Stimulated activated CD4-positive, alpha-beta T cell treated with anti-CD3 and anti-CD28 coated beads, Interleukin-1b, Interleukin-23, amount 100 ng/mL, for 4 hours (primary cell): ENCODE measurements around the gene RPRD1B.

Experiments
- DNase-seq, 2 donors: peaks; one replicate each; pipeline ENCODE4 v3.0.0-alpha.2; 2020; ENCODE audit warnings: low read depth in 2 of 2

The RPRD1B gene

GRCh38 chr20:38135271-38135650, 101.7 kb downstream of the RPRD1B start:
- no peak for DNase-seq

DNA sequence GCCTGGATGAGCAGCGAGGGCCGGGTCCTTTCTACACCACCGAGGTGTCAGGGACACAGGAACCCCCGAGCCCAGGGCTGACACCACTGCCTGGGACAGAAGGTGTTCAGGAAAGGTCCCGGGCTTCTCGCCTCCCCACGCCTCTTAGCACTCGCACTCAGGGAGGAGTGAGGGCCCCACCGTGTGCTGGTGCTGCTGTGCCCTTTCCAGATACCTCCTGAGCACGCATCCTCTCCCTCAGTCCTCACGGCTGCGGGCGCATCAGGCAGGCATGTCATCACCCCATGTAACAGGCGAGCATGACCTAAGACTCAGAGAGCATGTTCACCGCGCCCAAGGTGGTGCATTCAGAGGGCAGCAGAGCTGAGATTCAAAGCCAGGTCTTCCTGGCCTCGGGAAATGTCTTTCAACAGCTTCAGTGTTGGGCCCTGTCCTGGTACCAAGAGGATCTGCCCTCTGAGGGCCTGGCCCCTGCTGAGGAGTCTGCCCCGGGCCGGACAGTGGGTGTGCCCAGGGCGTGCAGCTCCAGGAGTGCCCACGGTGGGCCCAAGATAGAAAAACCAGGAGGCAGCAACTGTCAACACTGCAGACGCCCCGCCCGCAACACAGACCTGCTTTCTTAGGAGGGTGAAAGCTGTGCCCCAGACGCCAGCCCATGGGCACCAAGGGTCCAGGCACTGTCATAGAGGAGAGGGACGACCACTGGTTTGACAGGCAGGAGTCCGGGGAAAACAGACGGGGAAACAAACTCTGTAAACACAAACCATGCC, 102.3 kb downstream of the RPRD1B start:
- no peak for DNase-seq

GRCh38 chr20:38136421-38137245, 103.1 kb downstream of the RPRD1B start:
- no peak for DNase-seq

- DNase-seq: no peak
Measured at GRCh38 chr20:38137441-38138037, 104.0 kb downstream of the RPRD1B start.

DNA sequence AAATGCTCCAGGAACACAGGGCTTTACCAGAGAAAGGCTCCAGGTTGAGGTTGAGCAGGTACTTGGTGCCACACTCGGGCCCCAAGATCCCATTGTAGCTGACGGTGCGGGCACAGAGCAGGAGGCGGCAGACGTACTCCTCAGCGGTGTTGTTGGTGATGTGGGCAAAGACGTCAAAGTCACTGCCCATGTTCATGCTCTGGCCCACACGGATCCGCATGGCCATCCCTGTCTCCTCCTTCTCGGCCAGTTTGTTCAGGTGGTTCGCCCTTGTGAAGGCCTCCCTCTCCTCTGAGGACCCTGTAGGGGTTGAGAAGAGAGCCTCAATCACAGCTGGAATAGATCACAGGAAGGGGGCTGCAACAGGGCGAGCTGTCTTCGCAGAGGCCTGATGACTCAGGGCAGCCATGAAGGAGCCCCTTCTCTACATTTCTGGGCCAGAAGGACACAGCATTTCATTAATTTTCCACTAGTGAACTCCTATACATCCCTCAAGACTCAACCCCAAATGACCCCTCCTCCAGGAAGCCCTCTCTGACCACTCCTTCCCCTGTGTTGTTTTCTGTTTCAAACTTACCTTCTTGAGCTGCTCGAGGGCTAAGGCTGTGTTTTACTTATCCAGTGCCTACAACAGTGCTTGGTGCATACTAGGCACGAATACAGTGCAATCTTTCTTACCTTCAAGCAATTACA, 104.7 kb downstream of the RPRD1B start:
- no peak for DNase-seq

DNA sequence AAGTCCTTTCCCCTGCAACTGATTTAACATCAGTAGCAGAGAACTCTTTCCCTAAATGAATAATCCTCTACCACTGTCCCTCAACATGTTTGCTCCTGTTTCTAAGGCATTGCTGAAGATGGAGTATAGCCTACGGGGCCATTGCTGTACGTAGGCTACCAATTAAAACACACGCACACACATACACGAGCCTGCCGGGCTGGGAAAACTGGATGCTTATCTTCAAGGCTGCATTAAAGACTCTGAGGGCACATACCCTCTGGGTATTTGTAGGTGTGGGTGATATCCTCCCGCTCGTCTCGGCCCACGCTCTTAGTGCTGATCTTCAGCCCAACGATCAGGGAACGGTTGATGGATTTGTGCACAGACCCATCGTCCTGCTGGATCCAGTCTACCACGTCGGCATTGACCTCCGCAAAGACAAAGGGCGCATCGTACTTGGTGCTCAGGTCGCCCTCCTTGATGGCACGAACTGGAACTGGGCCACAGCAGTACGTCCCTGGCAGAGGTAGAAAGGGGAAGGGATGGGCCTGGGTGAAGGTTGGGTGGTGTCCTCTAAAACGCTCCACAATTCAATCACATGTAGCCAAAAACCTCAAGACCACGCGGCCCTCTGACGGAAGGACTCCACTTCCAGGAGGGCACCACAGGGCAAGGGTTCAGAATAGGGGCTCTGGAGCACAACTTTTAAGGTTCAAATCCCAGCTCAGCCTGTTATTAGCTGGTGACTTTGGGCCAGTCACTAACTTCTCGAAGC, 105.8 kb downstream of the RPRD1B start:
- DNase-seq: no peak

- DNase-seq: no peak
Measured at GRCh38 chr20:38139977-38140753, 106.6 kb downstream of the RPRD1B start.

GRCh38 chr20:38141204-38141888, 107.8 kb downstream of the RPRD1B start:
- DNase-seq: no peak
